SKM-1 (cell line): ENCODE data around the gene TMEM247.
A peak's percentile ranks its signal among the peaks of the same experiment; 100 is the strongest.
"Not testable (repeated sequence)": the region's sequence is repeated elsewhere in the genome, so short reads cannot be mapped to it uniquely, and the experiment has no call there.

Source experiments
- DNase-seq: peaks from one replicate; lab custom pipeline; 2025; ENCODE audit not compliant: unreplicated experiment; lab: John Stamatoyannopoulos, UW

Gene TMEM247

DNA sequence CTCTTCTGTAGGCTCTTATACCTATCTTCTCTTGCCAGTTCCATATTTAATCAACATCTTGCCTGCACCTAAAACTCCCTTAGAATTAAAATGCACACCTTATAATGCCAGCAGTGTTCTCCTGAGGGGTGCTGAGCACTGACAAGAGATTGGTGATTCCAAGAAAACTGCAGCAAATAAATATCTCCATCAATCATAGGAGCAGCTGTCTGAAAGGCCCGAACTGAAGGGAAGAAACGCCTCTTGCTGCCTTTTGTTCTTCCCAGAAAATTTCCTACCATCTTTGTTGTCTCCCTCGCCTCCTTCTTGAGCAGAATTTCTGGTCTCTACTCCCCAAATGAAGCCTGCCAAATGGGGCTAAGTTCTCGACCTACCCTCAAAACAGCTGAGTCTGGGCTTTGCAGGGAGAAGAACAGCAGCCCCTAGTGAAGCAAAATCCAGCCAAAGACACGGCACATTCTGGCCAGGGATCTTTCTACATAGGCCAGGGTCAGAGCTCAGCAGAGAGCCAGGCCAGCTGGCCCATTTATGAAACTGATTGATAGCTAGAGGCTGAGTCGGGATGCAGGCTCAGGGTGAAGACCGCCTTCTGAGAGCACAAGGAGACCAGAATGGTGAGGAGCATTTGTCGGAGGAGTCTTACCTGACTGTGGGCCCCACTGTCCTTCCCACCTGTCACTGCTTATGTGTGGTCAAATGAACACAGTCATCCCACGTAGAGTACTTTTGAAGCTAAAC is 20.4 kb upstream of the TMEM247 start:
- DNase-seq = no peak

- DNase-seq = no peak
These were observed 19.7 kb upstream of the TMEM247 start for GRCh38 chr2:46459694-46460093.

GRCh38 chr2:46460241-46460921 is 19.0 kb upstream of the TMEM247 start:
- no peak for DNase-seq

GRCh38 chr2:46461011-46461674 is 18.2 kb upstream of the TMEM247 start:
- peak; percentile 40 for DNase-seq

DNA sequence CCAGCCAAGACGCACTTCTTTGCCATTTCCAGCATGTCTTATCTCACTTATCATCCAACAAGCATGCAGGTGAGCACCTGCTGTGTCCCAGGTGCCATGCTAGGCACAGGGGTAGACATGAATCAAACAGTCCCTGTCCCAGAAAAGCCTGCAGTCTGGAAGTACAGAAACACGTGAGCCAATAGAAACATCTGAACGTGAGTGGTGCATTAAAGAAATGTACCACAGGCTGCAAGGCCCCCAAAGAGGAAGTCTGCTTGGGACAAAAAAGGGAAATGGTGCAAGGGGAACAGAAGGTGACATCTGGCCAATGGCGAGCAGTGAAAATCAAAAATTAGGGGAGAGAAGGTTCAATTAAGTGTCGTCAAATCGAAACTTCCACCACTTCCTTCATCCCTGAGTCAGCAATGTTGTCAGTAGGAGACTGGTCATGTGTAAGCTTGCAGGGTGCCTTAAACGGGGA is 17.6 kb upstream of the TMEM247 start:
- DNase-seq = peak; percentile 90

GRCh38 chr2:46462936-46463335 is 16.4 kb upstream of the TMEM247 start:
- DNase-seq = no peak

DNA sequence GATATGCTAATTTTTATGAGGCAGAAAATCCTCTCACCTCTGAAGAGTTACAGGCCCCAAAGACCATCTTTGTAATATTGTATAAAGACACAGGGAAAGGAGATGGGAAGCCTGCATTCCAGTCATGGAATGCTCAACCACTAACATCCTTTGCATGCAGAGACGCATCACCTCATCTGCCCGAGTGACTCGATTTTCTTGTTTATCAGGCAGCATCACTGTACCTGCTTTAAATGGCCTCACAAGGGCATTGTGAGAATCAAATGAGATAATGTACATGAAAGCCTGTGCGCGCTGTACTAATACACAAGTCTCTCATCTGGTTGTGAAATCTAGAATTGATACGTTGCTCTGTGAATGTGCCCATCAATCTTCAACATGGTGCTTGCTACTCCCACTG is 10.2 kb upstream of the TMEM247 start:
- no peak for DNase-seq

DNA sequence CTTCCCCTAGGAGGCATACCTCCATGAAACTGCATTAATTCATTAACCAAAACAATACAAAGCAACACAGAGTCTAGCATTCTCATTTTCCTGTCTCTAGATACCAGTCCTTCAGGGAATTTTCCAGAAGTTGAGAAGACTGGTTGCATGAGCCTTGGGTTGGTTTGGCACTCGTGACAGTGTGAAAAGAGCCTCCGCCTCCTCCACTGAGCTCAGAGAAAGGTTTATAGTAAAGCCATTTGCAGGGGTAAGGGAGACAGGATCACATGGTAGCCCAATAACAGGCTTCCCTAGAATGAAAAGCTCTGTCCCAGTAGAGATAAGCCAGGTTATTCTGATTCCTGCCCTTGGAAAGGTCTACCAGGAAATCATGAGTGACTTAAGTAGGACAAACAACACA is 9.7 kb upstream of the TMEM247 start:
- DNase-seq = no peak

GRCh38 chr2:46470114-46470628 is 9.2 kb upstream of the TMEM247 start:
- peak; percentile 76 for DNase-seq

- DNase-seq = no peak
These were observed 8.3 kb upstream of the TMEM247 start for GRCh38 chr2:46471019-46471583.

DNA sequence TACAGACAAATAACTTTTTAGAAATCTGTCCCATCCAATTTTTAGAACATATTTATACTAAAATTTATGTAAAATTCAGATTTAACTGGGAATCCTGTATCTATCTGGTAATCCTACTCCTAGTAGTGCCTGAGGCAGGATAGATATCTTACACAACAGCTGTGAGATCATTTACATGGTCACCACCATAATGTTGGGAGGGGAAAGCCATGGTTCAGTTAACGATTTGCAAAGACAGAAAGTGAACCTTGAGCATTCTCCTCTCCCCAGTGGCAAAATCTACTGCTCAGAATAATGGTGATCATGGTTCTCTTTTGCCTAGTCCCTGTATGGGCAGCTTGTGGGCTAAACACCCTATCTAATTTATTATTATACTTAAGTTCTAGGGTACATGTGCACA is 7.7 kb upstream of the TMEM247 start:
- no peak for DNase-seq

DNA sequence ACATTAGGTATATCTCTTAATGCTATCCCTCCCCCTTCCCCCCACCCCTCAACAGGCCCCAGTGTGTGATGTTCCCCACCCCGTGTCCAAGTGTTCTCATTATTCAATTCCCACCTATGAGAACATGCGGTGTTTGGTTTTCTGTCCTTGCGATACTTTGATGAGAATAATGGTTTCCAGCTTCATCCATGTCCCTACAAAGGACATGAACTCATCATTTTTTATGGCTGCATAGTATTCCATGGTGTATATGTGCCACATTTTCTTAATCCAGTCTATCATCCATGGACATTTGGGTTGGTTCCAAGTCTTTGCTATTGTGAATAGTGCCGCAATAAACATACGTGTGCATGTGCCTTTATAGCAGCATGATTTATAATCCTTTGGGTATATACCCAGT is 7.2 kb upstream of the TMEM247 start:
- DNase-seq = not testable (repeated sequence)

- DNase-seq = not testable (repeated sequence)
These were observed 1.9 kb upstream of the TMEM247 start for GRCh38 chr2:46477462-46477861.

DNA sequence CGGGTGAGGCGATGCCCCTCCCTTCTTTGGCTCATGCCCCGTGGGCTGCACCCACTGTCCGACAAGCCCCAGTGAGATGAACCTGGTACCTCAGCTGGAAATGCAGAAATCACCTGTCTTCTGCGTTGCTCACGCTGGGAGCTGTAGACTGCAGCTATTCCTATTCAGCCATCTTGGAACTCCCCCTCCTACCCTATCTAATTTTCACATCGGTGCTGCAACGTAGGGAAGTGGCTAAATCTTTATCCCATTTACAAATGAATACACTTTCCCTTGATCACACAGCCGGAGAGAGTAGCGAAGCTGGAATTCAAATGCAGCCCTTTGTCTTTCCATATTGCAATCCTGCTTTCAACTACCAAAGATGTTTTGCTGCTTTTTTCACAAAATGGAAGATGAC is 1.4 kb upstream of the TMEM247 start:
- no peak for DNase-seq

DNA sequence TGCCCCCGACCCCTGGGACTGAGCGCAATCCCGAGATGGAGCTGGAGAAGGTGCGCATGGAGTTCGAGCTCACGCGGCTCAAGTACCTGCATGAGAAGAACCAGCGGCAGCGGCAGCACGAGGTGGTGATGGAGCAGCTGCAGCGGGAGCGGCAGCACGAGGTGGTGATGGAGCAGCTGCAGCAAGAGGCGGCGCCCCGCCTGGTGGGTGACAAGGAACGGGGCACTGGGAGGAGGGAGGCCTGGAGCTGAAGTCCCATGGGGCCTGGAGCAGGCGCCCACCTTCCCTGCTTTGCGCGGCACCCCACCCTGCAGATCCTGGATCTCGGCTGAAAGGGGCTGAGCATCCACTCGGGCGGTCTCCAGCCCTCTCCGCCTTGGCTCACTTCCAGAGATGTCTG is 1.2 kb downstream of the TMEM247 start:
- no peak for DNase-seq

- no peak for DNase-seq
These were observed 2.1 kb downstream of the TMEM247 start for GRCh38 chr2:46481198-46482193.

DNA sequence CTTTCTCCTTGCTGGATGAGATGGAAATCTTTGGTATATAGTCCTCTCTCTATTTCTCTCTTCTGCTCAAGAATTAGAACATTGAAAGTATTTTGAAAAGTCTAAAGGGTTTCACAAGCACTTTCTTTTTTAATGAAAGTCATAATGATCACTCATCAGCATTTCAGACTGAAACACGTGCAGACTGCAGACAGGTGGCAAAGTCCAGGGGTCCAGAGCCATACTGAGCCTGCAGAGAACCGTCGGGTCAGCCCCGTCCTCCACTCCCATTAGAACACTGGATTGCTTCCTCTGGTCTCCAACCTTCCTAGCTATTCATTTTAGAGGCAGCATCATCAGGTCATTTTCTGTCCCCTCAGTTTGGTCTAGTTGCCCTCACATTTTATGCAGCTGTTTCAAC is 3.1 kb downstream of the TMEM247 start:
- DNase-seq = no peak

DNA sequence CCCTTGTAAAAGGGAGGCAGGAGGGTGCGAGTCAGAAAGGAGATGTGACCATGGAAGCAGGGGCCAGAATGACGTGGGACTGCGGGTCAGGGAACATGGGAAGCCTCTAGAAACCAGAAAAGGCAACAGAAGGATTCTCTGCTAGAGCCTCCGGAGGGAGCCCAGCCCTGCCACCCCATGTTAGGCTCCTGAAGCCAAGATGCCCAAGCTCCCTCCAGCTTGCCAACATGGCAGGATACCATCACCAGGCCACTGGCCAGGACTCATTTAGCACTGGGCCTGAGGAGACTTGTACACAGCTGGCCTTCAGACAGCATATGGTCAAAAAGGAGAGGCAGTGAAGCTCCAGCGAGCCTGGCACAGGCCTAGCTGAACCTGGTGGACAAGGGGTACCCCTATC is 5.6 kb downstream of the TMEM247 start:
- DNase-seq = no peak

DNA sequence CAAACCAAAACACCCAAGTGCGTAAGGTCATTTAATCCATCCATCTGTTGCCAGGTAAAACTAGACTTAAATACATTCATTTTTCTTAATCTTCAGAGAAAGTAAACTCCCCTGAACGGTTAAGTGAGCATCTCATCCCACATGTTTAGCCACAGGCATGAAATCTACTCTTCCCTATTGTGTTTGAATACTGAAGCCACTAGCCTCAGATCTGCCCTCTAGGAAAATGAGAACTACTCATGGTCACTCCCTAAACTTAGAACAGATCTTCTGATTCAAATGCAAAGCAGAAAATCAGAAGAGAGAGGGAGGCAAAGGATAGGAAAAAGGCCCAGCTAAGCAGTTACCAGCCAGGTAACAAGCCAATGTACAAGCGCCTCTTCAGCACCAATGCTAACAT is 7.1 kb downstream of the TMEM247 start:
- DNase-seq = no peak

GRCh38 chr2:46487667-46488335 is 8.4 kb downstream of the TMEM247 start:
- DNase-seq = no peak
